ENCODE results near the gene DLEU7. TPM values are rescaled to one million over a fixed set of nuclear protein-coding genes. Genes with fewer than 3 reads are reported as not detected.

The DLEU7 gene
- total and polyA plus RNA-seq, 10 donors: 0.17 to 2.0 (median 0.65) TPM

DNA sequence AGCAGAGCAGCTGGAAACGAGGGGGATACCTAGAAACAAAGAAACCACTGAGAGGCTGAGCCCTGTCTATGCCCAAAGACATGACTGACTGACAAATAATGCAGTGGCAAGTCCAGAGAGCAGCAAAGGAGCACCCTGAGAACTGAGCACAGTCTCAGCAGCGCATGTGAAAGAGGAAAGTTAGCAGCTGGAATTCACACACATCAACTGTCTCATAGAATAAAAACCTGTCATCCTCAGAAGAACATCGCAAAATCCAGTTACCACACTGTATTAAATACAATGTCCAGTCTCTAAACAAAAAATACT is 24.1 kb upstream of the DLEU7 start:
- no peak overlapping the region for H3K27ac ChIP-seq
- H3K27me3 ChIP-seq (replicated peaks in 1 of 7): no peaks in the 10 kb centered on the region
- H3K36me3 ChIP-seq: no peaks in the 10 kb centered on the region
- no peak for DNase-seq
- intact Hi-C loops (cut with DNase I; ENCODE audit: low total_unique reads): no loop called here
- TF ChIP-seq POLR2A (IDR thresholded peaks at IDR 0.05): no peak
- TF ChIP-seq, protein P1, sequence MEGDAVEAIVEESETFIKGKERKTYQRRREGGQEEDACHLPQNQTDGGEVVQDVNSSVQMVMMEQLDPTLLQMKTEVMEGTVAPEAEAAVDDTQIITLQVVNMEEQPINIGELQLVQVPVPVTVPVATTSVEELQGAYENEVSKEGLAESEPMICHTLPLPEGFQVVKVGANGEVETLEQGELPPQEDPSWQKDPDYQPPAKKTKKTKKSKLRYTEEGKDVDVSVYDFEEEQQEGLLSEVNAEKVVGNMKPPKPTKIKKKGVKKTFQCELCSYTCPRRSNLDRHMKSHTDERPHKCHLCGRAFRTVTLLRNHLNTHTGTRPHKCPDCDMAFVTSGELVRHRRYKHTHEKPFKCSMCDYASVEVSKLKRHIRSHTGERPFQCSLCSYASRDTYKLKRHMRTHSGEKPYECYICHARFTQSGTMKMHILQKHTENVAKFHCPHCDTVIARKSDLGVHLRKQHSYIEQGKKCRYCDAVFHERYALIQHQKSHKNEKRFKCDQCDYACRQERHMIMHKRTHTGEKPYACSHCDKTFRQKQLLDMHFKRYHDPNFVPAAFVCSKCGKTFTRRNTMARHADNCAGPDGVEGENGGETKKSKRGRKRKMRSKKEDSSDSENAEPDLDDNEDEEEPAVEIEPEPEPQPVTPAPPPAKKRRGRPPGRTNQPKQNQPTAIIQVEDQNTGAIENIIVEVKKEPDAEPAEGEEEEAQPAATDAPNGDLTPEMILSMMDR (IDR thresholded peaks at IDR 0.05 in 8 of 11, conservative IDR thresholded peaks at IDR 0.05 in 3 of 11): no peak
- no peaks in the 10 kb centered on the region for H3K4me1 ChIP-seq
- H3K9me3 ChIP-seq: peaks cover 0 to 3% (median 0%) of the 10 kb centered on the region in 8 donors
- 65 to 76% (median 69%) methylated on average over 3 of the region's 3 CpGs for WGBS, 5 donors
- no peak overlapping the region for H3K4me3 ChIP-seq

DNA sequence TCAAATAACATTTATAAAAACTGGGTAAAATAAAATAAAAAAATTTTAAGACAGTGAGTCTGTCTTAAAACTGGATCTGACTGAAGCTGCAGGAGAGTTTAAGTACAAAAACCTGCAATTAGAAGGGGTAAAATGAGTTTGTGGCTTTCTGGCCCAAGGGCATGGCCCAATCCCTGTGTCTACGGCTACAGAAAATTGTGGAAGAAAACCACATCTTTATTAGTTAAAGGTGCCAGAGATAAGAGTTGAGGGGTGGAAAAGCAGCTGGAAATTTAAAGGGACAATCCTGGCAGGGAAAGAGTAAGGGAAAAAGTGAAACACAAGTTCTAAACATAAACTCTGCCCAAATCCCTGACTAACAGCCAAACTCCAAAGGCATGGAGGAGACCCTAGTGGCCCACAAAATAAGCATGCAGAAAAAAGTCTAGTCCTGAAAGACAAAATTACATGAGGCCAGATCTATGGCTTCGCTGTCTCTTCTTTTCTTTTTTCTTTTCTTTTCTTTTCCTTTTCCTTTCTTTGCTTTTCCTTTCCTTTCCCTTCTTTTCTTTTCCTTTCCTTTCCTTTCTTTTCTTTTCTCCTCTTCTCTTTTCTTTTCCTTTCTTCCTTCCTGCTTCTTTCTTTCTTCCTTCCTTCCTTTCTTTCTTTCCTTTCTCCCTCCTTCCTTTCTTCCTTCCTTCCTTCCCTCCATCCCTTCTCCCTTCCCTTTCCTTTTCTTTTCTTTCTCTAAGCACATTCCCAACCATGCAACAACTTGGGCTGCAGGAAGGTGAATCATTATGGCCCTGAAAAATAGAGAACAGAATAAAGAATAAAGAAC is 23.5 kb upstream of the DLEU7 start:
- TF ChIP-seq, protein P1 (IDR thresholded peaks at IDR 0.05 in 8 of 11, conservative IDR thresholded peaks at IDR 0.05 in 3 of 11): no peak
- TF ChIP-seq POLR2AphosphoS5 (IDR thresholded peaks at IDR 0.05) (no peak), POLR2A (IDR thresholded peaks at IDR 0.05) (no peak)
- no peak overlapping the region for H3K4me3 ChIP-seq
- WGBS, 5 donors: 77 to 94% (median 83%) methylated on average over 2 of the region's 2 CpGs
- no peaks in the 10 kb centered on the region for H3K27me3 ChIP-seq (replicated peaks in 1 of 7)
- DNase-seq: no peak
- intact Hi-C loops (cut with DNase I; ENCODE audit: low total_unique reads): no loop called here
- no peak overlapping the region for H3K27ac ChIP-seq
- peaks cover 0 to 8% (median 0%) of the 10 kb centered on the region in 8 donors for H3K9me3 ChIP-seq
- H3K4me1 ChIP-seq: no peaks in the 10 kb centered on the region
- H3K36me3 ChIP-seq: no peaks in the 10 kb centered on the region

- TF ChIP-seq POLR2AphosphoS5 (IDR thresholded peaks at IDR 0.05) (no peak), POLR2A (IDR thresholded peaks at IDR 0.05) (no peak)
- TF ChIP-seq, protein P1 (IDR thresholded peaks at IDR 0.05 in 8 of 11, conservative IDR thresholded peaks at IDR 0.05 in 3 of 11): no peak
- H3K27me3 ChIP-seq (replicated peaks in 1 of 7): no peaks in the 10 kb centered on the region
- no peak for DNase-seq
- no peak overlapping the region for H3K27ac ChIP-seq
- 87 to 95% (median 89%) methylated on average over 1 of the region's 1 CpG for WGBS, 5 donors
- intact Hi-C loops (cut with DNase I; ENCODE audit: low total_unique reads): no loop called here
- no peaks in the 10 kb centered on the region for H3K4me1 ChIP-seq
- H3K9me3 ChIP-seq: peaks cover 0 to 33% (median 23%) of the 10 kb centered on the region in 8 donors
- H3K36me3 ChIP-seq: no peaks in the 10 kb centered on the region
- no peak overlapping the region for H3K4me3 ChIP-seq
Measured at GRCh38 chr13:50864492-50864891, 21.0 kb upstream of the DLEU7 start.

DNA sequence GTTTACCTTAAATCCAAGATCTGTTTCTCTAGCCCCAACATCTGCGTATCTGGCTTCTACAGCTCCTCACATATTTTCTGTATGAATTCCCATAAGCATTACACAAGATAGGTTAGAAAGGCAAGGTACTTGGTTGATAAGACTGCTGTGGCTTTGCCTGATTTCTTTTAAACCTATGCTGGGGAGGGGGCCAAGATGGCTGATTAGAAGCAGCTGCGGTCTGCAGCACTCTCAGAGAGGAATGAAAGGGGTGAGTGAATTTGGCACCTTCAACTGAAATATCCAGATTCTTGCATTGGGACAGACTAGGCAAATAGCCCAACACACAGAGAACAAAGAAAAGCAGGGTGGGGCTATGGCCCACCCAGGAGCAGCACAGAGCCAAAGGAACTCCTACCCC is 12.2 kb upstream of the DLEU7 start:
- whole genome bisulfite sequencing, 5 donors: 88 to 98% (median 95%) methylated on average over 2 of the region's 2 CpGs
- intact Hi-C loops (cut with DNase I; ENCODE audit: low total_unique reads): no loop called here

More for the DNA sequence above, 12.2 kb upstream of the DLEU7 start:
- TF ChIP-seq, protein P1 (IDR thresholded peaks at IDR 0.05 in 8 of 11, conservative IDR thresholded peaks at IDR 0.05 in 3 of 11): no peak
- no peak for TF ChIP-seq POLR2A (IDR thresholded peaks at IDR 0.05)
- TF ChIP-seq POLR2AphosphoS5 (IDR thresholded peaks at IDR 0.05): no peak
- Histone ChIP-seq H3K4me1 (no peaks in the 10 kb centered on the region), H3K4me3 (no peak overlapping the region), H3K9me3 (peaks cover 5 to 43% (median 36%) of the 10 kb centered on the region in 8 donors), H3K36me3 (no peaks in the 10 kb centered on the region), H3K27ac (no peak overlapping the region), H3K27me3 (replicated peaks in 1 of 7) (no peaks in the 10 kb centered on the region)
- DNase-seq: no peak
